ENCODE results near the gene PLCD3.

PLCD3 gene

DNA sequence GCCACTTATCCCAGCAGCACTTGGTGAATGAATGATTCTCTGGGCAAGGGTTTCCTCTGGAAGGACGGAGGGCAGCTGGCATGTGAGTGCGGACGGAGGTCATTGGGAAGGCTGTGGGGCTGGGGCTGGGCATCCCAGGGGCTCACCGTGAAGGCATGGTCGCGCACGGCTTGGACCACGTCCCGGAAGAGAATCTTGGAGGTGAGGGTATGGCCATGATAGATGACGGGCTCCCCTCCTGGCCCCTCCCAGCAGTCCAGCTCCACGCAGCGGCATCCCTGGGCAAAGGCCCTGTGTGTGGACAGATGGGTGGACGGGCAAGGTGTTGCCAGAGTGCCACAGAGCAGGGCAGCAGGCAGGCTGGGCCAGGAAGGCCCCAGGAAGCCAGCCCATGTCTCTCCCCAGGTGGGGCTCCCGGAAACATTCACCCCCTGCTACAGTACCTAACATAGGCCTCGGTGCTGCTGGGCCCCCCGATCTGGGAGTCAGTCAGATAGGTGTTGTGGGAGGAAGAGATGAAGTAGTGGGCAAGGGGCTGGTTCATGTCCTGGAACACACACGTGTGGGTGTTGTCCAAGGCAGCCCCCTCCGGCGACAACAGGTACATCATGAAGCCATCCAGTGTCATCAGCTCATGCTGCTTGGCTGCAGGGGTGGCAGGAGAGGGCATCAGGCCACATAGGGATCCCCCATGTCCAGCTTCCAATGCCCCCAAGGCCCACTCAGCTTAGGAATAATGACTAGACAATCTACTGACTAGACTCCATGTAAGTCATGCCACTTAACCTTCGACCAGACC, 14.3 kb downstream of the PLCD3 start:
- no peak overlapping the region for H3K4me3 ChIP-seq (ENCODE audit: low read depth, low read length)
- TF ChIP-seq, protein P1, sequence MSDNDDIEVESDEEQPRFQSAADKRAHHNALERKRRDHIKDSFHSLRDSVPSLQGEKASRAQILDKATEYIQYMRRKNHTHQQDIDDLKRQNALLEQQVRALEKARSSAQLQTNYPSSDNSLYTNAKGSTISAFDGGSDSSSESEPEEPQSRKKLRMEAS (IDR thresholded peaks at IDR 0.05; ENCODE audit: low read depth, low read length): no peak
- TF ChIP-seq, protein P2, sequence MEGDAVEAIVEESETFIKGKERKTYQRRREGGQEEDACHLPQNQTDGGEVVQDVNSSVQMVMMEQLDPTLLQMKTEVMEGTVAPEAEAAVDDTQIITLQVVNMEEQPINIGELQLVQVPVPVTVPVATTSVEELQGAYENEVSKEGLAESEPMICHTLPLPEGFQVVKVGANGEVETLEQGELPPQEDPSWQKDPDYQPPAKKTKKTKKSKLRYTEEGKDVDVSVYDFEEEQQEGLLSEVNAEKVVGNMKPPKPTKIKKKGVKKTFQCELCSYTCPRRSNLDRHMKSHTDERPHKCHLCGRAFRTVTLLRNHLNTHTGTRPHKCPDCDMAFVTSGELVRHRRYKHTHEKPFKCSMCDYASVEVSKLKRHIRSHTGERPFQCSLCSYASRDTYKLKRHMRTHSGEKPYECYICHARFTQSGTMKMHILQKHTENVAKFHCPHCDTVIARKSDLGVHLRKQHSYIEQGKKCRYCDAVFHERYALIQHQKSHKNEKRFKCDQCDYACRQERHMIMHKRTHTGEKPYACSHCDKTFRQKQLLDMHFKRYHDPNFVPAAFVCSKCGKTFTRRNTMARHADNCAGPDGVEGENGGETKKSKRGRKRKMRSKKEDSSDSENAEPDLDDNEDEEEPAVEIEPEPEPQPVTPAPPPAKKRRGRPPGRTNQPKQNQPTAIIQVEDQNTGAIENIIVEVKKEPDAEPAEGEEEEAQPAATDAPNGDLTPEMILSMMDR (IDR thresholded peaks at IDR 0.05; ENCODE audit: low read depth, low read length): no peak
- TF ChIP-seq POLR2A (IDR thresholded peaks at IDR 0.05; ENCODE audit: extremely low read depth, insufficient read length): no peak
- TF ChIP-seq MYC (IDR thresholded peaks at IDR 0.05; ENCODE audit: low read depth, low read length): no peak
- DNase-seq (ENCODE audit: low read depth): no peak

DNA sequence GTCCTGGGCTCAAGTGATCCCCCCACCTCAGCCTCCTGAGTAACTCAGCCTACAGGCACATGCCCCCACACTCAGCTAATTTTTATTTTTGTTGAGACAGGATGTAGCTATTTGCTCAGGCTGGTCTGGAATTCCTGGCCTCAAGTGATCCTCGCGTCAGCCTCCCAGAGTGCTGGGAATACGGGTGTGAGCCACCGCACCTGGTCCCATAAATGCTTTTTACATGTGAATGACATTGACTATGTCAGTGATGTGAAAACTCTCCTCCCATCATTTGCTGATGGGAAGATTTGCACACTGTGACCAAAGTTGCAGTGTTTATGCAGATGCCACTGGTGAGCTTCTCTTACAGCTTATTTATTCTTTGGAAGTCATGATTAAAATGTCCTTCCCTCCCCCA, 15.0 kb downstream of the PLCD3 start:
- DNase-seq (ENCODE audit: low read depth): no peak
- H3K4me3 ChIP-seq (ENCODE audit: low read depth, low read length): no peak overlapping the region
- TF ChIP-seq POLR2A (IDR thresholded peaks at IDR 0.05; ENCODE audit: extremely low read depth, insufficient read length) (no peak), MYC (IDR thresholded peaks at IDR 0.05; ENCODE audit: low read depth, low read length) (no peak)
- TF ChIP-seq, protein P2 (IDR thresholded peaks at IDR 0.05; ENCODE audit: low read depth, low read length): no peak
- TF ChIP-seq, protein P1 (IDR thresholded peaks at IDR 0.05; ENCODE audit: low read depth, low read length): no peak

DNA sequence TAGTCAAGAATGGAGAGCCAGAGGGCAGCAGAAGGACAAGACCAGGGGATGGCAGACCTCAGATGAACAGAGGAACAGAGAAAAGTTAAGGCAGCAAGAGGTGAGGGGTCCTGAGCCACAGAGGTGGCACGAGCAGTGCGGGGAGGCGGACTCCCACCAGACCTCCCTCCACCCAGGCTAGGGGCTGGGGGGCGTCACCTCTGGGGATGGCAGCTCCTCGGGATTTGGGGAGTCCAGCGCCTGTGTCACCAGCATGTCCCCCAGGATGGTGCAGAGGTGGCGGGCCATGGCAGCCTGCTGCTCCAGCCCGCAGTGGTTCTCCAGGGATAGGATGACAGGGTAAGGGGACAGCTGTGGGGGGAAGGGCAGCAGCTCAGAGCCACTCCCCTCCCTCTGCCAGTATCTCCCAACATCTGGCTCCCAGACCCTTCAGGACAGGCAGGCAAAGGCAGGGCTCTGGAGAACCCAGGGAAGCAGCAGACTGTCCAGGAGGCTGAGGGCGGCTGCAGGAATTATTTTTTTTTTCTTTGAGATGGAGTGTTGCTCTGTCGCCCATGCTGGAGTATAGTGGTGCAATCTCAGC, 15.8 kb downstream of the PLCD3 start:
- TF ChIP-seq, protein P1 (IDR thresholded peaks at IDR 0.05; ENCODE audit: low read depth, low read length): no peak
- TF ChIP-seq POLR2A (IDR thresholded peaks at IDR 0.05; ENCODE audit: extremely low read depth, insufficient read length): no peak
- TF ChIP-seq, protein P2 (IDR thresholded peaks at IDR 0.05; ENCODE audit: low read depth, low read length): no peak
- no peak for TF ChIP-seq MYC (IDR thresholded peaks at IDR 0.05; ENCODE audit: low read depth, low read length)
- no peak for DNase-seq (ENCODE audit: low read depth)
- H3K4me3 ChIP-seq (ENCODE audit: low read depth, low read length): no peak overlapping the region

DNA sequence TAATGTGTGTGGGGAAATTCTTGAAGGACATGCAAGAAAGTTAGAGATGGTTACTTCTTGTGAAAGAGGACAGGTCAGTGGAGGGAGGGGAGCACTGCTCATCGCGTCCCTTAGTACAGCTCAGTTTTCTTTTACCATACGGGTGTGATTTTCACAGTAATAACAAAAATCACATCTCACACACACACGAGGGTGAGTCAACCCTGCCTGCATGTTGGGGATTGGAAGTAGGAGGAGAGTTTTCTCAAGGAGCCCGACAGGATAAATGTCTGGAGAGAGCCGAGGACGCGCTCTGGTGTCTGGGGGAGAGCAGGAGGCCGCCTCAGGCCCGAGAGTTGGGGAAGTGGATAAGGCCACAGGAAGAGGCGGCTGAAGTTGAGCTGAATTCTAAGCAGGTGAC, 16.4 kb downstream of the PLCD3 start:
- TF ChIP-seq MYC (IDR thresholded peaks at IDR 0.05; ENCODE audit: low read depth, low read length) (no peak), POLR2A (IDR thresholded peaks at IDR 0.05; ENCODE audit: extremely low read depth, insufficient read length) (no peak)
- TF ChIP-seq, protein P2 (IDR thresholded peaks at IDR 0.05; ENCODE audit: low read depth, low read length): no peak
- TF ChIP-seq, protein P1 (IDR thresholded peaks at IDR 0.05; ENCODE audit: low read depth, low read length): no peak
- no peak for DNase-seq (ENCODE audit: low read depth)
- no peak overlapping the region for H3K4me3 ChIP-seq (ENCODE audit: low read depth, low read length)

DNA sequence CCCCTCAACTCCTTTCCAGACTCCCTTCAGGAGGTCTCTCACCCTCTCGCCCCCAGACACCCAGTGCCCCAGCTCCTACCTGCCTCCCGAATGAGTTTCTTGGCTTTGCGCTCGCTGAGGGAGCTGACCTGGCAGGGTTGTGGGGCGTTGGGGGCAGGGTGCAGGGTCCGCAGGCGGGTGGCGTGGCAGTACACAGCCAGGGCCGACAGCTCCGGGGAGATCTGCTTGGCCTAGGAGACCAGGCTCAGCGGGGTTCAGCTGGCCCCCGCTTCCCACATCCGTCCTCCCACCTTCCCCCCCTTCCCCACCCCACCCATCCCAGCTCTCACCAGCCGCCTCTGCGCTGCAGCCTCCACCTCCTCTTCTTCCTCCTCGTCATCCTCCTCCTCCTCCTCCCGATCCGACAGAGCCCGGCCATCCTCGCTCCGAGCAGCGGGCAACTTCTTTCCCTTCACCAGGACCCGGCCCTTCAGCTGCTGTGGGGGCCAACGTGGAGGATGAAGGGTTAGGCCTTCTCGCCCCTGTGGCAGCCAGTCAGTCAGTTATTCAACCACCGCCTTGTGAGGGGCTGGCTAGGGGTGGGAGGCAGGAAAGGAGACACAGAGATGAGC, 17.2 kb downstream of the PLCD3 start:
- TF ChIP-seq, protein P1 (IDR thresholded peaks at IDR 0.05; ENCODE audit: low read depth, low read length): no peak
- TF ChIP-seq, protein P2 (IDR thresholded peaks at IDR 0.05; ENCODE audit: low read depth, low read length): no peak
- no peak for TF ChIP-seq POLR2A (IDR thresholded peaks at IDR 0.05; ENCODE audit: extremely low read depth, insufficient read length)
- no peak for TF ChIP-seq MYC (IDR thresholded peaks at IDR 0.05; ENCODE audit: low read depth, low read length)

More for the DNA sequence above, 17.2 kb downstream of the PLCD3 start:
- no peak overlapping the region for H3K4me3 ChIP-seq (ENCODE audit: low read depth, low read length)
- DNase-seq (ENCODE audit: low read depth): no peak
